Ectodermal cell (in vitro differentiated cells): ENCODE measurements around the gene TTLL10.

Source experiments
- H3K27ac ChIP-seq: 2 replicates; pipeline ENCODE4 v1.7.0; 2013; ENCODE audit warnings: mild to moderate bottlenecking, low read depth, low read length; ENCODE audit not compliant: insufficient read depth, poor library complexity, severe bottlenecking
- H3K27me3 ChIP-seq: 2 replicates; pipeline ENCODE4 v1.7.0; 2013; ENCODE audit warnings: mild to moderate bottlenecking, low read length; ENCODE audit not compliant: insufficient read depth, control insufficient read depth, poor library complexity, severe bottlenecking
- H3K36me3 ChIP-seq: one replicate; pipeline ENCODE4 v1.7.0; 2013; ENCODE audit warnings: low read length; ENCODE audit not compliant: control insufficient read depth, insufficient read depth
- H3K4me1 ChIP-seq: one replicate; pipeline ENCODE4 v1.7.0; 2013; ENCODE audit warnings: low read length; ENCODE audit not compliant: control insufficient read depth, insufficient read depth
- H3K4me3 ChIP-seq: 2 replicates; pipeline ENCODE4 v1.7.0; 2013; ENCODE audit warnings: low read depth, low read length, control low read depth; ENCODE audit not compliant: insufficient read depth
- H3K9me3 ChIP-seq: 2 replicates; pipeline ENCODE4 v1.7.0; 2013; ENCODE audit warnings: mild to moderate bottlenecking, low read length, moderate library complexity; ENCODE audit not compliant: control insufficient read depth
- WGBS, 2 experiments: methylation state at CpG; one replicate each; pipeline ENCODE4 v1.1.7; 2013; ENCODE audit warnings: missing lambda C conversion rate in 2 of 2; 5-methylcytosine and 5-hydroxymethylcytosine counted together

TTLL10 gene

DNA sequence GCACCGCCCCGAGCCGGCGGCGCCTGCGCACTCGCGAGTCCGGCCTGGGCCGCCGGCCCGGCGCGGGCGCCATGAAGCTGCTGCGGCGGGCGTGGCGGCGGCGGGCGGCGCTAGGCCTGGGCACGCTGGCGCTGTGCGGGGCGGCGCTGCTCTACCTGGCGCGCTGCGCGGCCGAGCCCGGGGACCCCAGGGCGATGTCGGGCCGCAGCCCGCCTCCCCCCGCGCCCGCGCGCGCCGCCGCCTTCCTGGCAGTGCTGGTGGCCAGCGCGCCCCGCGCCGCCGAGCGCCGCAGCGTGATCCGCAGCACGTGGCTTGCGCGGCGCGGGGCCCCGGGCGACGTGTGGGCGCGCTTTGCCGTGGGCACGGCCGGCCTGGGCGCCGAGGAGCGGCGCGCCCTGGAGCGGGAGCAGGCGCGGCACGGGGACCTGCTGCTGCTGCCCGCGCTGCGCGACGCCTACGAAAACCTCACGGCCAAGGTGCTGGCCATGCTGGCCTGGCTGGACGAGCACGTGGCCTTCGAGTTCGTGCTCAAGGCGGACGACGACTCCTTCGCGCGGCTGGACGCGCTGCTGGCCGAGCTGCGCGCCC lies 58.6 kb downstream of the TTLL10 start, which contains the start of gene B3GALT6:
TSS of gene B3GALT6 (plus strand) at position 30 of the 588 bp plus-strand sequence. CDS start at position 72, 42 bp downstream.
- Histone ChIP-seq H3K27me3 (no peaks in the 10 kb centered on the region), H3K27ac (no peak within 1 kb of the TSS), H3K4me1 (peaks cover 14% of the 10 kb centered on the region), H3K4me3 (peak within 1 kb of the TSS; percentile 85), H3K9me3 (no peaks in the 10 kb centered on the region), H3K36me3 (no peaks in the 10 kb centered on the region)
- WGBS, 2 experiments = 24 to 25% methylated on average over 100 of the region's 100 CpGs

DNA sequence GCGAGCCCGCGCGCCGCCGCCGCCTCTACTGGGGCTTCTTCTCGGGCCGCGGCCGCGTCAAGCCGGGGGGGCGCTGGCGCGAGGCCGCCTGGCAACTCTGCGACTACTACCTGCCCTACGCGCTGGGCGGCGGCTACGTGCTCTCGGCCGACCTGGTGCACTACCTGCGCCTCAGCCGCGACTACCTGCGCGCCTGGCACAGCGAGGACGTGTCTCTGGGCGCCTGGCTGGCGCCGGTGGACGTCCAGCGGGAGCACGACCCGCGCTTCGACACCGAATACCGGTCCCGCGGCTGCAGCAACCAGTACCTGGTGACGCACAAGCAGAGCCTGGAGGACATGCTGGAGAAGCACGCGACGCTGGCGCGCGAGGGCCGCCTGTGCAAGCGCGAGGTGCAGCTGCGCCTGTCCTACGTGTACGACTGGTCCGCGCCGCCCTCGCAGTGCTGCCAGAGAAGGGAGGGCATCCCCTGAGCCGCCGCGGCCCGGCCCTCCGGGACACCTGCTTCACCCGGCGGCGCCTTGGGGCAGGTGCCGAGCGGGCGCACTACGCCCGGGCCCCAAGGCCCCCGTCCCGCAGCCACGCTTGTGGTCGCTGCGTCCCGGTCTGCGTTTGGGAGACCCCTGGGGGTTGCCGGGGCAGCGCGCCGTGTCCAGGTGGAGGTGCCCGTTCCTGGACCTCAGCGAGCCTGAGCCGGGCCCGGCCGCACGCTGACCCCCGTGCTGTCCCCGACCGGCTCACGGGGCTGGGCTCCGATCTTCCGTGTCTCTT lies 59.3 kb downstream of the TTLL10 start:
- H3K4me1 ChIP-seq = peaks cover 14% of the 10 kb centered on the region
- no peak overlapping the region for H3K27ac ChIP-seq
- H3K36me3 ChIP-seq = no peaks in the 10 kb centered on the region
- 96 to 97% methylated on average over 98 of the region's 98 CpGs for WGBS, 2 experiments
- H3K9me3 ChIP-seq = no peaks in the 10 kb centered on the region
- H3K4me3 ChIP-seq = peak overlapping the region; percentile 22
- H3K27me3 ChIP-seq = no peaks in the 10 kb centered on the region

DNA sequence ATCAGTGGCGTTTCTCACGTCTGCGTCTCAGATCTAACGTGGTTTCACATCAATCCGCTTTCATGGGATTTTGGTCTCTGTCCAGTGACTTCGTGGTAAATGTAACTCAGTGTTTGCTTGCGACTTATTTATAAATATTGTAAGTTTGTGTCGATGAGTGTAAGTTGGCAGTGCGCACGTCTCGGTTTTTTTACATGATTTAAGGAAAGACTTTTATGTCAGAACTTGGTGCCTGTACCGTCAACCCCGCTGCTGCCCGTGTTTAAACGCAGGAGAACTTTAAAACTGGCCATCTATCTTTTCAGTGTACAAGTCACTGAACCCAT lies 59.9 kb downstream of the TTLL10 start:
- no peak overlapping the region for H3K27ac ChIP-seq
- no peaks in the 10 kb centered on the region for H3K9me3 ChIP-seq
- H3K4me3 ChIP-seq = peak overlapping the region; percentile 22
- no peaks in the 10 kb centered on the region for H3K36me3 ChIP-seq
- 95% methylated on average over 15 of the region's 15 CpGs for WGBS, 2 experiments
- H3K27me3 ChIP-seq = no peaks in the 10 kb centered on the region
- peaks cover 14% of the 10 kb centered on the region for H3K4me1 ChIP-seq

DNA sequence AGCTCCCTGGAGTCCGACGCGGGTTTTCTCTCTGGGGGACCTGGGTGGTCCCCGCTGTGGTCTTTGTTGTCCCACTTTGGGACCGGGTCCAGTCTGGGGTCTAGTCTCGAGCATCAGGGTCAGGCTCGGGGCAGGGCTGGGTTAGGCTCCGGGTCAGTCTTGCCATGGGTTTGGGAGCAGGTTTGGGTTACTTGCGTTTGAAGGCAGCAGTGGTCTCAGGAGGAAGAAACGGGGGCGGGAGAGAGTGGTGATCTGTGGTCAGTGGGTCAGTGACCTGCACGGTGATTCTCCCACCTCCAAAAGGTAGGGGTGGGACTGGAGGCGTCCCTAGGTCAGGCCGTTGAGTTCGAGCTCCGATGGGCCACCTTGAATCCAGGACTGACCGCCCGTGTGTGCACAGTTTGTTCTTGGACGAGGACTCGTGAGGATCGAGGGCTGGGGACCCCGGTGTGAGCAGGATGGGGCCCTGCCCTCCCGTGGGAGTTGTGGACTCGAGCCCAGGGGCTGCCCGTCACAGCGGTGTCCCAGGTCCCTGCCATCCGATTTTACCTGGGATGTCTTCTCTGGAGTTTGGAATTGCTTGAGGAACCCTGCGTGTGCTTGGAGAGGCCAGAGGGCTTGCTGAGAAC lies 60.6 kb downstream of the TTLL10 start:
- H3K9me3 ChIP-seq = no peaks in the 10 kb centered on the region
- H3K4me3 ChIP-seq = no peak overlapping the region
- H3K27ac ChIP-seq = no peak overlapping the region
- H3K4me1 ChIP-seq = peaks cover 14% of the 10 kb centered on the region
- WGBS, 2 experiments = 95% methylated on average over 28 of the region's 28 CpGs
- H3K27me3 ChIP-seq = no peaks in the 10 kb centered on the region
- no peaks in the 10 kb centered on the region for H3K36me3 ChIP-seq

DNA sequence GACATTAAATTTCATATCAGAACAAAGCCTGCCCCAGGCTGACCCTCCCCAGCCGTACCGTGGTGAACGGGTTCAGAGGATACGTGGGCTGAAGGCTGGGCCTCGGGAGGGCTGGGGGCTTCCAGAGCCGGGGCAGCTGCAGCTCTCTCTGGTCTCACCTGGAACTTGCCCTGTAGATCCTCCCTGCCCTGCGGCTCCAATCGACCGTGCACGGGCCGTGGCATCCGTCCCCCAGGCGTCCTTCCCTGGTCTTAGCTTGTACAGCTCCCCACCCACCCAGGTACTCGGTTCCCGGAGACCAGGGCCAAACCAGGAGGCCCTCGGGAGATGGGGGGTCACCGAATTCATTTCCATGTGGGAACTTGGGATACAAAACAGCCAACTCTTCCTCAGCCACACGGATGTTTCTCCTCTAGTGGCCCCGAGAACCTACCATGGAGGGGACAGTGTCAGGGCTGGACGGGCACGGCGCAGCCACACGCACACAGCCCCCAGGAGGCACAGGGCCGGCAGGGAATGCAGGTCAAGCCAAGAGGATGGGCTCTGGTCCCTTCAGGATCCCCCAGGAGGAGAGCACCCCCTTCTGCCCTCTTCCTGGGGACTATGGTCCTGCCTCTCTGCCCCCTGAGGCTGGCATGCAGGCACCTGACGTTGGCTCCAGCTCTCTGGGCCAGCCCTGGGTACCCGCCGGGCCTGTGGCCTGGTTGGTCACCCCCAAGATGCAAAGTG lies 61.5 kb downstream of the TTLL10 start:
- Histone ChIP-seq H3K36me3 (no peaks in the 10 kb centered on the region), H3K4me1 (peaks cover 23% of the 10 kb centered on the region), H3K4me3 (no peak overlapping the region), H3K27ac (no peak overlapping the region), H3K9me3 (no peaks in the 10 kb centered on the region), H3K27me3 (no peaks in the 10 kb centered on the region)
- WGBS, 2 experiments = 95 to 96% methylated on average over 27 of the region's 27 CpGs

DNA sequence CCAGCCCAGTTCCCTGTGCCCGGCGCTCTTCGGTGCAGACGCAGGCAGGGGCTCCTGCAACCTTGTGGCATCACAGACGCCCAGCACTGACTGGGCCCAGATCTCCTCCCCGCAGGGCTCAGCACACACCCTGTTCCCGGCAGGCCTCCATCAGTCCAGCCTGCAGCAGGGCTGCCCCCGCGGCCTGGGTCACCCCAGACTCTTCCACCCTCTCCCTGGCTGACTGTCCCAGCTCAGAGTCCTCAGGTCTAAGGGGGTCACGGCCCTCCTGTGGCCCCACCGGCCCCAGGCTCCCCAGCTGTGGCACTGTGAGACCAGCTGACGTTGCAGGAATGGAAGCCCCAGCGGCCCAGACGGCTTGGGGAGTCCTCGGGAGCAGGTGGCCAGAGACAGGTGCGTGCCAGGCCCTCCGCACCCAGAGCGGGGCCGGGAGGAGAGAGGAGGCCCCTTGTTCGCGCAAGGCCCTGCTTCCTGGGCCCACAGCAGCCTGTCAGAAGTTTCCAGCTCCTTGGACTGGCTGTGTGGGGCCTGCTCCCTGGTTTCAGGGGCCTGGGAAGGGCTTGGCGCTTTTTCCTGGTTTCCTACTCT lies 62.6 kb downstream of the TTLL10 start:
- no peaks in the 10 kb centered on the region for H3K36me3 ChIP-seq
- H3K27ac ChIP-seq = no peak overlapping the region
- WGBS, 2 experiments = 91 to 92% methylated on average over 22 of the region's 22 CpGs
- peaks cover 25% of the 10 kb centered on the region for H3K4me1 ChIP-seq
- H3K27me3 ChIP-seq = no peaks in the 10 kb centered on the region
- no peak overlapping the region for H3K4me3 ChIP-seq
- H3K9me3 ChIP-seq = no peaks in the 10 kb centered on the region

DNA sequence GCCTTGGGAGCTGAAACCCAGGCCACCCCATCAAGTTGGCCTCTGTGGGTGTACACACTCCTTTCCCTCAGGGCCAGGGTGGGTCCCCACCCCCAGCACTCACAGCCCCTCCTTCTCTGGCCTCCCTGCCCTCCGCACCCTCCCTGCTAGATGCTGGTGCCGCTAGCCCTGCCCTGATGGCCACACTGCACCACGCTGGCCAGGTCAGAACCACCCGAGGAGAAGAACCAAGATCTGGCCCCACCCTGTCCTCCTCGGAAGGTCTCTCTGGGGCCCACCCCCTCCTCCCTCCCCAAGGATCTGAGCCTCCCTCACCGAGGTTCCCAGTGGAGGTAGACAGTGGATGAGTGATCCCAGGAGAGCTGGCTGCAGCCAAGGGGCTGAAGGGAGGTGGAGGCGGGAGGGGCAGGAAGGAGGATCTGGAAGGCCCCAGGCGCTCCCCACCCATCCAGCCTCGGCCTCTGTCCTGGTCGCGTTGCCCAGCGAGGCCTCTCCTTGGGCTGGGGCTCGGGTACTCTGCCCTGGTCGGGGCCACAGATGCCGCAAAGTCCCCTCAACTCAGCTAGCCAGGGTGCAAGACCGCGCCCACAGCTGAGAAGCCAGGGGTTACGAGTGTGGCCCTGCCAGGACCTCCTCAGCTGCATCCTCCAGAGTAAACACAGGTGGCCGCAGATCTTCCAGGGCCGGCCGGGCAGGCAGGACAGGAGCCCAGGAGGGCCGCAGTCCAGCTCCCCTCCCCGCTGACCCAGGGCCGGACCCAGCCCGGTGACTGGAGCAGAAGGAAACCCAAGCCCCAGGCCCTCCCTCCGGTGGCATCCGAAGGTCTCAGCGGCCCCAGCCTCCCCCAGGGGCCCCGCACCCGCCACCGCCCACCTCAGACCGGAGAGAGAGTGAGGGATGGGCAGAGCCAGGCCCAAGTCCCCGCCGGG lies 63.5 kb downstream of the TTLL10 start:
- no peak overlapping the region for H3K27ac ChIP-seq
- no peaks in the 10 kb centered on the region for H3K9me3 ChIP-seq
- H3K36me3 ChIP-seq = no peaks in the 10 kb centered on the region
- no peak overlapping the region for H3K4me3 ChIP-seq
- WGBS, 2 experiments = 78 to 83% methylated on average over 34 of the region's 34 CpGs
- H3K4me1 ChIP-seq = peaks cover 25% of the 10 kb centered on the region
- no peaks in the 10 kb centered on the region for H3K27me3 ChIP-seq

DNA sequence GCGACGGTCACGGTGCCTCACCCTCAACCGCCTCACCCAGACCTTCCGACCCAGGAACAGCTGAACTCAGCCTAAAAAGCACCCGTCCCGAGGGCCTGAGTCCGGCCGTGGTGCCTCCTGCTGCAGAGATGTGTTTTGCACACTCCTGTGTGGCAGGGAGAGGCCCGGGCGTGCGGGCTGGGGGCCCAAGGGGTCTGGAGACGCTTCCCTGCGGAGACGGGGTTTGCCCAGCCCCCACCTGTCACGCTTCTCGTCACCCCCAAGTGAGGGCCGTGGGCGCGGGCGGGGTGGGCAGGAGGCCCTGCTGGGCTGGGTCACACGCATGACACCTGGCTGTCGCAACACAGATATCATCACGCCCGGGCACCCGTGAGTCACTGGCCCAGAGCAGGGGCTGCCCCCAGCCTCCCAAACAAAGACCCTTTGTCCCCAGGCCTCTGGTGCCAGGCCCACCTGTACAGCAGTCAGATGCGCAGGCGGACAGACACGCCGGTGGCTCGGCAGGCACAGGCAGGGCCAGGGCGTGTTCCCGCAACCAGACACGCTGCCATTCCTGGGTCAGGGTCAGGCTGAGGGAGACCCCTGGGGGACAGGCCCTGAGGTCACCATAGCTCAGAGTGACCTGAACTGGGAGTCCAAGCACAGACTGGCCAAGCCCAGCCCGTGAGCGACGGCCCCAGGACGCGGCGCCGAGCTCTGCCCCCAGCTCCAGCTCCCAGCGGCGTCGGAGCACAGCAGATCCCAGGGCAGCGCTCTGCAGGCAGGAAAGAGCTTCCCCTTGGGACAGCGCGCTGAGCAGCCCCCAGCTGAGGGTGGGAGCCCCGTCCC lies 64.4 kb downstream of the TTLL10 start:
- WGBS, 2 experiments = 90 to 93% methylated on average over 48 of the region's 48 CpGs
- H3K27ac ChIP-seq = no peak overlapping the region
- H3K27me3 ChIP-seq = no peaks in the 10 kb centered on the region
- H3K9me3 ChIP-seq = no peaks in the 10 kb centered on the region
- peaks cover 21% of the 10 kb centered on the region for H3K4me1 ChIP-seq
- no peak overlapping the region for H3K4me3 ChIP-seq
- no peaks in the 10 kb centered on the region for H3K36me3 ChIP-seq
